Type B pancreatic cell (in vitro differentiated cells): ENCODE measurements around the gene MTA3. TPM values are rescaled to one million over a fixed set of nuclear protein-coding genes. Genes with fewer than 3 reads are reported as not detected.

Experiments used
- DNase-seq: peaks from one replicate; pipeline ENCODE4 v3.0.0; 2021; ENCODE audit warnings: mixed read lengths; ENCODE audit not compliant: unreplicated experiment; ENCODE audit errors: extremely low spot score
- H3K27ac Mint-ChIP-seq: 2 replicates; pipeline ENCODE4 v1.8.0; 2021; ENCODE audit warnings: mild to moderate bottlenecking, mixed read lengths
- H3K27me3 Mint-ChIP-seq: 2 replicates; pipeline ENCODE4 v1.8.0; 2021; ENCODE audit warnings: mixed read lengths
- H3K36me3 Mint-ChIP-seq: 2 replicates; pipeline ENCODE4 v1.8.0; 2021; ENCODE audit warnings: mixed read lengths
- H3K4me1 Mint-ChIP-seq: one replicate; pipeline ENCODE4 v1.8.0; 2021; ENCODE audit warnings: mixed read lengths; ENCODE audit not compliant: unreplicated experiment
- H3K4me3 Mint-ChIP-seq: 2 replicates; pipeline ENCODE4 v1.8.0; 2021; ENCODE audit warnings: mild to moderate bottlenecking, mixed read lengths
- H3K9me3 Mint-ChIP-seq: 2 replicates; pipeline ENCODE4 v1.8.0; 2021; ENCODE audit warnings: mixed read lengths
- total RNA-seq: library from RNA; stranded (reverse); gene quantifications from 2 replicates; pipeline ENCODE4 v1.2.1, GENCODE V29; 2021; ENCODE audit warnings: low replicate concordance
- TF ChIP-seq, protein P1 (sequence below): fragments of 200-600 bp; sonication (generic); conservative IDR thresholded peaks from 2 replicates; pipeline ENCODE4 v1.5.0; 2021; ENCODE audit warnings: antibody characterized with exemption, mild to moderate bottlenecking

The MTA3 gene
- total RNA-seq, 1 donor from 2014 or later = 59.7 TPM

DNA sequence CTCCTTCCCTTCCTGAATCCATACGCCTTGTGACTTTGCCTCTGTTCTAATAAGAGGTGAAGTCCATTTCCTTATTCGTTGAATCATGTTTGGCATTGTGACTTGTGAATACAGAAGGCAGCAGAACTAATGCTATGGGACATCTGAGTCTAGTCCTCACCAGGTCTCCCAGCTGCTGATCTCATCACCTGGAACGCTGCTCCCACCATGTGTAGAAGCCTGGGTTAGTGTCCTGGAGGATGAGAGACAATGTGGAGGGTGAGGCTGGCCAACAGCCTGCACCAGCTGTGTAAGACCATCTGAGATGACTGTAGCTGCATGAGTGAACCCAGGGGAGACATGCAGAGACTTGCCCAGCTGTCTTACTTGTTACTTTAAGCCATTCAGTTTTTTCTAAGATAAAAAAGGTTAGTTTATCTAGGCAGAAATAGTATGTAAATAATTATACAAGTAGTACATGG is 227.4 kb downstream of the MTA3 start:
- no peaks in the 10 kb centered on the region for H3K9me3 Mint-ChIP-seq
- peaks cover 29% of the 10 kb centered on the region for H3K4me1 Mint-ChIP-seq
- H3K4me3 Mint-ChIP-seq = no peak overlapping the region
- DNase-seq = no peak
- no peak overlapping the region for H3K27ac Mint-ChIP-seq
- TF ChIP-seq, protein P1, sequence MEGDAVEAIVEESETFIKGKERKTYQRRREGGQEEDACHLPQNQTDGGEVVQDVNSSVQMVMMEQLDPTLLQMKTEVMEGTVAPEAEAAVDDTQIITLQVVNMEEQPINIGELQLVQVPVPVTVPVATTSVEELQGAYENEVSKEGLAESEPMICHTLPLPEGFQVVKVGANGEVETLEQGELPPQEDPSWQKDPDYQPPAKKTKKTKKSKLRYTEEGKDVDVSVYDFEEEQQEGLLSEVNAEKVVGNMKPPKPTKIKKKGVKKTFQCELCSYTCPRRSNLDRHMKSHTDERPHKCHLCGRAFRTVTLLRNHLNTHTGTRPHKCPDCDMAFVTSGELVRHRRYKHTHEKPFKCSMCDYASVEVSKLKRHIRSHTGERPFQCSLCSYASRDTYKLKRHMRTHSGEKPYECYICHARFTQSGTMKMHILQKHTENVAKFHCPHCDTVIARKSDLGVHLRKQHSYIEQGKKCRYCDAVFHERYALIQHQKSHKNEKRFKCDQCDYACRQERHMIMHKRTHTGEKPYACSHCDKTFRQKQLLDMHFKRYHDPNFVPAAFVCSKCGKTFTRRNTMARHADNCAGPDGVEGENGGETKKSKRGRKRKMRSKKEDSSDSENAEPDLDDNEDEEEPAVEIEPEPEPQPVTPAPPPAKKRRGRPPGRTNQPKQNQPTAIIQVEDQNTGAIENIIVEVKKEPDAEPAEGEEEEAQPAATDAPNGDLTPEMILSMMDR = no peak
- H3K36me3 Mint-ChIP-seq = peaks cover 5% of the 10 kb centered on the region
- peaks cover 9% of the 10 kb centered on the region for H3K27me3 Mint-ChIP-seq

DNA sequence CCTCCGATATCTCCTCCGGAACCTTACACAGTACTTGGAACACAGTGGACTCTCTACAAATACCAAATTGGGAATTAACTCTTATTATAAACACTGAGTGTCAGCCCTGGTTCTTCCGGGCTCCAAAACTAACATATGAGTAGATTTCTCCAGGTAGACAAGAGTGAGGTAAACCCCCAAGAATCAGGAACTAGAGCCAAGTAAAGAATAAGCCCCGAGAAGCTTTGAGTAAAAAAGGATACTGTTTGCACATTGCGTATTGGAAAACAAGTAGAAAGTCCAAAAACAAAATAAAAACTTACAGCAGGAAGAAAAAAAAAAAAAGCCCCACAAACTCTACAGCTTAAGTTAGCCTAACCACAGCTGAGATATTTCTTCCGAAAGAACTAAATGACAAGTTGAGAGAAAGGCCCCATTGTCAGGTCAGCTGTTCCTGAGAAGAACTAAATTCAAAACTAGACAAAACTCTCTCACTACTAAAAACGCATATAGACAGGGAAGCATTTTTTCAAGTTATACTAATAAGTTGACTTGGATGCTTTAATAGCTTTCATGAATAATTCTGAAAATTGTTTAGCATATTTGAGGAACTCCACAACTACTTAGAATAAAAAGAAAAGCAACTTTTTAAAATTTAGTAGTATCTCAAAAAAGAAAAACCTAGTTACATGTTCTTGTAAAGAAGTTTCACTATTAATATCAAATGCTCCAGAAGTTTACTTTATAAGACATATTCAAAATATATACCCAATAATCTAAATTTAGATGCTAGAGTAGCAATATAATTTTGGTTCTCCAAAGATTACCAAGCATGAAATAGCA is 228.2 kb downstream of the MTA3 start:
- DNase-seq = no peak
- Mint-ChIP-seq H3K27me3 (peaks cover 6% of the 10 kb centered on the region), H3K27ac (no peak overlapping the region), H3K4me1 (peaks cover 21% of the 10 kb centered on the region), H3K9me3 (no peaks in the 10 kb centered on the region), H3K36me3 (no peaks in the 10 kb centered on the region), H3K4me3 (no peak overlapping the region)
- TF ChIP-seq, protein P1 = no peak

DNA sequence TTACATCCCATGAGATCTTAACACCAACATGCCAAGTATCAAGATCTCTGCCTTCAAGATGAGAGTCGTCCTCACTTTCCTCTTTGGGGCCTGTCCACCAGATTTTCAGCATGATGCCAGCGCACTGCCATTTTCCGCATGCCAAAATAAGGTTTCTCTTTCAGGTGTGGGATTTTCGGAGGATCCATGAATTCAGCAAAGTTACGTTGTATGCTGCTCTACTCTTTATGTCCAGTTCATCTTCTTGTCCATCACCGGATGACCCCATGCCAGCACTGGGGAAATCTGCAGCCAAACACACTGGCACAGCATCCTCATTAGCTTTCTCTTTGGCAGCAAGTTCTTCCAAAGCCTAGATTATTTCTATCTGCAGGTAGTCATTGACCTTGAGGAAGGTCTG is 228.8 kb downstream of the MTA3 start:
- Mint-ChIP-seq H3K4me1 (peaks cover 20% of the 10 kb centered on the region), H3K27ac (no peak overlapping the region), H3K9me3 (no peaks in the 10 kb centered on the region), H3K4me3 (no peak overlapping the region), H3K27me3 (peaks cover 3% of the 10 kb centered on the region), H3K36me3 (no peaks in the 10 kb centered on the region)
- DNase-seq = no peak
- TF ChIP-seq, protein P1 = no peak

DNA sequence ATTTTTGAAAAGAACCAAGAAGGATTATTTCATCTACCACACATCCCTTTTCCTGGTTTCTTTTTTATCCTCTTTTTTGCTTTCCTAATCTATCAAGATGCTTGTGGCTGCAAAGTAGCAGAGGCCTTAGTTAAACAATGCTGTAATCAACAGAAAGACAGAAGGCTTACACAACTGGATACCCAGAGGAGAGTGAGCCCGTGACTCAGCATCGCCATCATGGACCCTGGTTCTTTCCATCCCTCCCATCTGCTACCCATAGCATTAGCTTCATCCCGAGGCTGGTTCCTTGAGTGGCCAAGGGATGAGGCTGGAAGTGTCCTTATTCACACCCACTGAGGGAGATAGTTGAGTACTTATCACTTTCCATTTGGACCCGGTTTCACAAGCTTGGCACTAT is 231.4 kb downstream of the MTA3 start:
- TF ChIP-seq, protein P1 = no peak
- Mint-ChIP-seq H3K9me3 (no peaks in the 10 kb centered on the region), H3K27me3 (no peaks in the 10 kb centered on the region), H3K27ac (no peak overlapping the region), H3K4me3 (no peak overlapping the region), H3K4me1 (peaks cover 5% of the 10 kb centered on the region), H3K36me3 (no peaks in the 10 kb centered on the region)
- DNase-seq = no peak

DNA sequence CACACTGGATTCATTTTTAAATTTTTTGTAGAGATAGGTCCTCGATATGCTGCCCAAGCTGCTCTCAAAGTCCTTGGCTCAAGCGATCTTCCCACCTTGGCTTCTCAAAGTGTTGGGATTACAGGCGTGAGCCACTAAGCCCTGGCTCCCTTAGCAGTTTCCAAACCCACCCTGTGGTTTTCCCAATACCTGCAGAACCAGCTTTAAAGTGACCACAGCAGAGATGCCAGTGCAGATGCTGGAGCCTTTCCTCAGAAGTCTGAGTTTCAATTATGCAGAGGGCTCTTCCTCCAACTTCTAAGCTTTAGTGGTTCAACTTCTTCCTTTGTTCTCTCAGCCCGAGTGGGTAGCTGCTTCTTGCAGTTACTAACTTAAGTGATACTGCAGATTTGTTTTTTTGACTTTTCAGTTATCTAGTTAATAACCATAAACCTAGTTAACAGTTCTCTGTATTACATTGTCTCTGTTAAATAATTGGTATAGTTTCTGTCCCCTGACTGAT is 232.1 kb downstream of the MTA3 start:
- no peak for DNase-seq
- no peaks in the 10 kb centered on the region for H3K27me3 Mint-ChIP-seq
- H3K4me3 Mint-ChIP-seq = no peak overlapping the region
- H3K36me3 Mint-ChIP-seq = no peaks in the 10 kb centered on the region
- H3K9me3 Mint-ChIP-seq = no peaks in the 10 kb centered on the region
- H3K27ac Mint-ChIP-seq = no peak overlapping the region
- TF ChIP-seq, protein P1 = no peak
- peaks cover 4% of the 10 kb centered on the region for H3K4me1 Mint-ChIP-seq
